CD4-positive, alpha-beta T cell treated with Interleukin-21 for 1 hour (primary cell): ENCODE measurements around the gene MICAL3.

Experiments used
- DNase-seq: peaks from one replicate; pipeline ENCODE4 v3.0.0-alpha.2; 2020

MICAL3 gene

DNA sequence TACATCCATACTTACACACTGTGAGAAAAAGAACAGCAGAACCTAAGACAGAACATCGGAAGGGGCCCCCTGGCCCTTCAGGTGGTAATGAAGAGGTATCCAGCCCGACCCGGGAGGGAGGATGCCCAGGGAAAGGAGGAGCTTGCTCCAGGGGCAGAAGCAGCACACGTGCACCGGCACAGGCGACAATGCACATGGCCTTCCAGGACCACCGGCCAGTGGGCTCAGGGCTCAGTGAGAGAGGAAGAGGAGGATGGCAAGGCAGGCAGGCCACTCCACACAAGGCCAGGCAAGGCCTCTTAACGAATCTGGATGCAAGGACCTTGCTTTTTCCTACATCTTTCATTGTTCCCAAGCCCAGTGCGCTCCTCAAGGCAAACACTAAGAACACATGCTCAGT lies 52.6 kb downstream of the MICAL3 start:
- no peak for DNase-seq

DNA sequence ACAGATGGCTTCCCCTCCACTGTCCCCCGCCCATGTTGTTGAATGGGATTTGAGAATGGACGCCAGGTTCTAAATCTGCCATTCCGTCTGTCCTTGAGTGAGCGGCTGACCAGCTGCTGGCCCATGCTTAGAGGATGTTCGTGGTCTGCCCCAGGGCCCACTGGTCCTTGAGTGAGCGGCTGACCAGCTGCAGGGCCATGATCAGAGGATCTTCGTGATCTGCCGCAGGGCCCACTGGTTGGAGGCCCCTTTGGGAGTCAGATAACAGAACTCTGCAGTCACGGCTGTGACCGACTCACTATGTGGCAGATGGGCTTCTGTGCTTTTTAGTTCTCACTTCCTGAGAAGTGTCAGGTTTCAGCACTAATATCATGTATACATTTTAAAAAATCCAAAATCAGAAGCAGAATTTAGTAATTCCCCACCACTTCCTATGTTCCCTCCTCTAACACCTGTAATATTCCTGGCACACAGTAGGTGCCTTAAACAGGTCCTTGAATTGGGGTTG lies 54.1 kb downstream of the MICAL3 start:
- no peak for DNase-seq

DNA sequence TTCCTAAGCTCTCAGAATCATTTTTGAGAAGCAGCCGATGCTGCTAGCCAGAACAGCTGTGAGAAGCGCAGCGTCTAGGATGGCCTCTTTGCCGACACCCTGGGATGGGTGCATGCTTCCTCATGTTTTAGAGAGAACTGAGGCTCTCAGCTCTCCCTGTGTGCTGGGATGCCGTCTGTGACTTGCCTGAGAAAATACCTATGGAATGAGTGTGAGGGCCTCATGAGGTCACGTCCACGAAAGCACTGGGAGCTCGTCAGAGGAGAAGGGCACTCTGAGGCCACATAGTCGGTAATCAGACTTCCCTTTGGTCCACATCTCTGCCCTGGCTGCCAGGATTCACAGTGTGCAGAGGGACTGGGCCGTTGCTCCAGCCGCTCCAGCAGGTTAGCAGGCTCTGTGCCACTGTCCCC lies 54.7 kb downstream of the MICAL3 start:
- no peak for DNase-seq

DNA sequence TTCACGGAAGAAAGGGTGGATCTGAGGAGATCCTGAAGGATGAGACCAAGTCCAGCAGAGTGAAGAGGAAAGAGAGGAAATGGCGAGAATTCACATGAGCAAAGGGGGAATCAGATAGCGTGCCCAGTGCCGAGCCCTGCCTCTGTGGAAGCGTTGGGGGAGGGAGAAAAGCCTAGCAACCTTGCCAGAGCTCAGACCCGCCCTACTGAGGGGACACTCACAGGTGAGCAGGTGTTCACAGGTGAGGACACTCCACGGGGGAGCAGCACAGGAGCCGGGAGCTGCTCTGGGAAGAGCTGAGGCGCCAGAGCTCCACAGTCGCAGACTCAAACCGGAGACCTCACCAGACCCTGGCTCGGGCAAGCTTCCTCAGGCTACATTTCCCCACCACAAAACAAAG lies 56.2 kb downstream of the MICAL3 start:
- no peak for DNase-seq

DNA sequence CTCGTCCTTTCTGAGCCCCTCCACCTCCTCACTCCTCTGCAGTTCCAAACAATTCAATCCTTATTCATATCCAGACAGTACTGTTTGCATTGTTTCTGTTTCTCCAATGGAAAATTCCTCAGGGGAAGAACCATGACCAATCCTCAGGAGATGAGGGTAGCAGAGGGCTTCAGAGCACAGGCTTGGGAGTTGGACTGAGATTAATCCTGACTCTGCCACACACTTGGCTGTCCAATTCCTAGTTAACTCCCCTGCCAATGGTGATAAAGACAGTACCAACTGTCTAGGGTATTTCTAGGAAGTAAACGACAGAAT lies 58.0 kb downstream of the MICAL3 start:
- DNase-seq, result no peak

DNA sequence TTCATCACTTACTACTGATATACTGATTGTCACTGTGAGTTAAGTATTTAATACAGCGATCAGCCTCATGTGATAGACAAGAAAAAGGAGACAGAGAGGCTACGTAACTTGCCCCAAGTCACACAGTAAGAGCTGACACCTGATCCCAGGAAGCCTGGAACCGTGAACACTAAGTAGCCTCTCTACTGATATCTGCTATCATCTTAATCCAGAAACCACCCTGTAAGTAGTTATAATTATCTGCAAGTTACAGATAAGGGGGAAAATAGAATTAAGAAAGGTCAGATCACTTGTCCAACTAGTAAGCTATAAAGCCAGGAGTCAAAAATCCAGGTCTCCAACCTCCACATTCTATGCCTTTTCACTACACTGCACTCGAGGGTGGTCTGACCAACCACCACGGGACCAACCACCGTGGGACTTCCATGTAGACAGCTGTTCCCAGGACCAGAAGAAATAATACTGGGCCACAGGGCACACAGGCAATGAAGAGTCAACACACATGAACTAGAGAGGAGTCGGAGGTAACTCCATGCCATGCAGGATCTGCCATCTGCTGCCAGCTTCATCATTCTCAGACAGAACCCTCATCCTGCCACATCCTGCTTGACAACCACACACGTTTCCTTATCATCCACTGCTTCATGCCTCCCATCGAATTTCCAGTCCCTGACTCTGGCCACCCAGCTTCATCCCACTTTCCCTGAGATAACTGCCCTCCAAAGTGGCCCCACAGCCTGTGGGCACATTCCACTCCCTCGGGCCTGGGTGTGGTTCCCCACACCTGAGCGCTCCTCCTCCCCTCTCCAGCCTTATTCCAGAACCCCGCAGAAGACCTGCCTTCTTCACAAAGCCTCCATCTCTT lies 58.6 kb downstream of the MICAL3 start:
- DNase-seq, result no peak

DNA sequence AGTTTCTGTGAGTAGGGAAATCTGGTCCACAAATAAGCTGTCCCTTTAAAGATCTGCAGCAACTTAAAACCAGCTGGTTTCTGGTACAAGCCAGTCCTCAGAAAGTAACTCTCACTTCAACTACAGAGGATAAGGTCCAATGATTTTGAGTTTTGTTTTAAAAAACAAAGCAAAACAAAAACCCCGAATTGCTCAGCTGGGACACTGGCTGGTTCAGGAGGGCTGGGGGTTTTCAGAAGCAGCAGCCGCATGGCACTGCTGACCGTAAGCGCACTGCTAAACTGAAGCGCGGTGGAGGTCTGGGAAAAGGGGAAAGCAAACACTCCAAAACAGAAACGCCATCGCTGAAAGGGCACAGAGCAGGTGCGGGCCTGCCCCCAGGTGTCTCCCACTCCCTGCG lies 59.7 kb downstream of the MICAL3 start:
- DNase-seq, result no peak

DNA sequence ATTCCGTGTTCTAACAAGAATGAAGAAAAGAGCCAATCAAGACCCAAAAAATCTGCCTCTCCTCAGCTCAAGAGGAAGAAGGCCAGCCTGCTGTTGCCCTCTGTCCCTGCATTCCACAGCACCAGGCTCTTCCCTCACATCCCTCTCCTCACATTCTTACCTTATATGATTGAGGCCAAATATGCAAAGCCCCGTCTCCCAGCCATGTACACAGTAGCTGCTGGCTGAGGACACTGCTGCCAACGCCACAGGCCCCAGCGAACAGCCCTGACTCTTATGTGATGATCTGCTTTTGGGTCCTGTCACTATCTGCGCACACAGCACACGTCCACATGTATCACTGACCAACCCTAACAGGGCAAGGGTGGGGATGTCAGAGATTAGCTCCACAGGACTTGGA lies 60.2 kb downstream of the MICAL3 start:
- DNase-seq, result no peak

DNA sequence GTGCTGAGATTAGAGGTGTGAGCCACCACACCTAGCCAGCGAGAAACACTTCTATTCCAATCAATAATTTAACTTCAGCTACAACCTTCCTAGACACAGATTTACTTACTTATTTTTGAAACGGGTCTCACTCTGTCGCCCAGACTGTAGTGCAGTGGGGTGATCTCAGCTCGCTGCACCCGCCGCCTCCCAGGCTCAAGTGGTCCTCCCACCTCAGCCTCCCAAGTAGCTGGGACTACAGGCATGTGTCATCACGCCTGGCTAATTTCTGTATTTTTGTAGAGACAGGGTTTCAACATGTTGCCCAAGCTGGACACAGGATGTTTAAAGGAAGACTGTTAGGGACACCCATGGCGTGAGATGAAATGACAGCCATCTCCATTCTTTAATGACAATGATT lies 61.3 kb downstream of the MICAL3 start:
- no peak for DNase-seq

DNA sequence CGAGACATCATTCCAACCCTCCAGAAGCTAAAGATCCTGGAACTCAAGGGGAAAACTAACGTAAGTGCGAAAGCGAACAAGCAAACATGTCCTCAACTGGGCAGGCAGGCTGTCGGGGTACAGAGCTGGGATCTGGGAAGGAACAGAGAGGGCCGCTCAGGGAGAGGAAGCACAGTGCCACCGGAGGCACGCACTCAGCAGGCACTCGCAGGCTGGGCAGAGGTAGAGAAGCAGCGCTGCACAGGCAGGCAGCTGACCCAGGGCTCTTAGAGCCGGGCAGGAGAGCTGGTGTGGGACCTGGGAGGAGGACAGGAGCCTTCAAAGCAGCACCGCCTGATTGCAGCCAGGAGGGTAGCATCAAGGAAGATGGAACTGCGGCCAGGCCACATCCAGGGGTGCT lies 62.2 kb downstream of the MICAL3 start:
- DNase-seq, result no peak

DNA sequence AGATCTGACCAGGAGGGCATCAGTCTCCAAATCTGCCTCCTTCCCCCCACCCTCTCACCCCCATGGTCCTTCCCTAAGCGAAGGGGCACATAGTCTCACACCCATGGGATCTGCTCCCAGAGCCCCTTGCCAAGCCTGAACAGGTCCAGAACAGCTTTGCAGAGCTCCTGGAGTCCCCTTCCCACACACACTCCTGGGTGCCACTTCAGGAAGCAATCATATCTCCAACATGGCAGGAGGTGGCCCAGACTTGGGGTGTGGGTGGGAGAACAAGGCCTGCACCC lies 63.0 kb downstream of the MICAL3 start:
- DNase-seq, result no peak

DNA sequence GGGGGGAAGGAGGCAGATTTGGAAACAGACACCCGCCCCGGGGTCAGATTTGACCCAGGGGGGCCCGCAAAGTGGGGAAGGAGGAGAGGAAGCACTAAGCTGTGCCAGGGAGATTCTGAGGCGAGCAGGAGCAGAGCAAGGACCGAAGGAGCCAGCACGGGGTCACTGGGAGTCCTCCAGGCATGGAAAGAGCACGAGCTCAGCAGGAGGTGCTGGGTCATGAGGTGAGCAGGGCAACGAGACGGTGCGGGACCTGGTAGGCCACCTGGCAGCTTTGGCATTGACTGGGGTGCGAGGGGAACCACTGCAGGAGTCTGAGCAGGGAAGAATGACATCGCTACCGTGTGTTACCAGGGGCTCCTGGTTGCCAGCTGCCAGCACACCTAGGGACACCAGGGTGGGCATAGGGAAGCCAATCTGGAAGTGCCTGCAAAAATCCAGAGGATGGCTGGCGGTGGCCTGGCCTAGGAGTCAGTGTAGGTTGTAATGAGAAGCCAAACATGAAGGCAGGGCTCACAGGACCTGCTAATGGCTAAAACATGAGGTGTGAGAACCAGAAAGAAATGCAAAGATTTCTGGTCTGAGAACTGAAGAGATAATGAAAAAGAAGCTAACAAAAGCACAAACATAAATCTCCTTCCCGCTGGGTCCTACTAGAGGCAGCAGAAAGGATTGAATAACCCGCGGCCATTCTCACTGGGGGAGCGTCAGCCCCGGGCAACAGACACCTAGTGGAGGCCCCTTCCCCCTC lies 63.5 kb downstream of the MICAL3 start:
- DNase-seq, result no peak

DNA sequence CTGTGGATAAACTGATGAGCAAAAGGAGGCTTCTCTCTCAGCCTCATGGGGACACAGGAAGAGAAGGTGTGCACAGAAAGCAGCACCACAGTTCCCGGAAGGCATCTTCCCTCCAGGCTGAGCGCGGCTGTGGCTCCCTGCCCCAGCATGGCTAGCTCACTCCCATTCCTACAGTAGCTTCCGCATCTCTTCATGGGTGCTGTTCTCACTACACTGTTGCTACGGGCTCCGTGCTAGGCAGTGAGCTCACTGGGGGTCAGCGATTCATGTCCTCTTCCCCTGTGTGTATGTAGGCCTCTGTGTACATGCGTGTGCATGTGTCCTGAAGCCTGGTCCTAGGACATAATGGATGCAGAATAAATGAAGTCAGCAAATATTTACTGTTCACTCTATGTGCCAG lies 64.3 kb downstream of the MICAL3 start:
- no peak for DNase-seq

DNA sequence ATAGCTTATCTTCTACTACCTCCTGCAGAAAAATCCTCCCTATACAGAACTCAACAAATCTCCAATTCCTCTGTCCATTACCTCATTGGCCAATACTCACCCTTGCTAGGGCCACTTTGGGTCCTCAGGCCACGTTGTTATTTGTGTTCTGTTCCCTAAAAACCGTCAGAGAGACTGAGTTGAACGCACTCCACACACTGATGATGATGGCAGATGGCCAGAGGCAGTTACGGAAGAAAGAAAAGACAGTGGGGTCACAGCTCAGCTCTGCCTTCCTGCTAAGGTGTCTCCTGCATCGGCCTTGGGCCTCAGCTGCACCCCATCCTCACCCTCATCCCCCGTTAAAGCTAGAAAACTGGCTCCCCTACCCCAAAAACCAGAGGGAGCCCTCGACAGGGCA lies 66.2 kb downstream of the MICAL3 start:
- DNase-seq, result no peak

DNA sequence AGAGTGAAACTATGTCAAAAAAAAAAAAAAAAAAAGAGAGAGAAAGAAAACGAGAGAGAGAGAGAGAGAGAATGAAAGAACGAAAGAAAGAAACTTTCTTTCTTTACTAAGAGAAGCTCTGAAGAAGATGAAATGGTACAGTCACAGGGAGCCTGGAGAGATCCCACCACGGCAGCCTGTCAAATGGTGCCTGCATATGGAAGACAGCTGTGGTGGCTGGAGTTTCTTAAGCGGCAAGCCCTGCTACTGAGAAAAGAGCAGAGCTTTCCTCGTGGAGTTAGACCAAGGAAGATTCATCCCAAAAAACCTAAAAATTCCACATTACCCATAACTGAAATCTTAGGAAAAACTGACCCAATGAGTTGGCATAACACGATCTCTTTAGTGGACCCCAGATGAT lies 66.7 kb downstream of the MICAL3 start:
- DNase-seq, result no peak

DNA sequence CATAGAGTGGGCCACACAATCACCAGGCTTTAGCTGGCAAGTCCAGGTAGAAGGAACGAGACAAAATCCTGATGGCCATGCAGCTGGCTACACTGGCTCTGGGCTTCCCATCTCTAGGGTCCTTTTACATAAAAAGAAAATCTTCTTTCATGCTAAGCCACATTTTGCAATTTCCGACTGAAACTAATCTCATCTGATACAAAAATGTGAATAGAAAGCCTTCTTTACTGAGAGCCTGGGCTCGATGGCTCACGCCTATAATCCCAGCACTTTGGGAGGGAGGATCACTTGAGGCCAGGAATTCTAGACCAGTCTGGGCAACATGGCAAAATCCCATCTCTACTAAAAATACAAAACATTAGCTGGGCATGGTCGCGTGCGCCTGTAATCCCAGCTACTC lies 67.2 kb downstream of the MICAL3 start:
- no peak for DNase-seq

DNA sequence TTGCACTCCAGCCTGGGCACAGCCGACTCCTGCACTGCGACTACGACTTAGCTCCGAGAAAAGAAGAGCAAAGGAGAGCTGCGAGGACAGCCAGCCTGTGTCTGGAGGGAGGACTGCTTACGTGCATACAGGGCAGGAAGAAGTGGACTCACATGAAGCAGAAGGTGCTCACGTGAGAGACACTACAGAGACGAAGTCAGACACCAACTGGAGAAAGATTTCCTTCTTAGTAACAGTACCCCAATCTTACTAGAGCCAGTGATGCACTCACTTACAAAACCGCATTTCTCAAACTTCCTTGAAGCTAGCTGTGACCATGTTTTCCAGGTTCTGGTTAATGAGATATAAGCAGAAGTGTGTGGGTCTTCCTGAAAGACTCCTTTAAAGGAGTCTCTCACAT lies 67.7 kb downstream of the MICAL3 start:
- no peak for DNase-seq

DNA sequence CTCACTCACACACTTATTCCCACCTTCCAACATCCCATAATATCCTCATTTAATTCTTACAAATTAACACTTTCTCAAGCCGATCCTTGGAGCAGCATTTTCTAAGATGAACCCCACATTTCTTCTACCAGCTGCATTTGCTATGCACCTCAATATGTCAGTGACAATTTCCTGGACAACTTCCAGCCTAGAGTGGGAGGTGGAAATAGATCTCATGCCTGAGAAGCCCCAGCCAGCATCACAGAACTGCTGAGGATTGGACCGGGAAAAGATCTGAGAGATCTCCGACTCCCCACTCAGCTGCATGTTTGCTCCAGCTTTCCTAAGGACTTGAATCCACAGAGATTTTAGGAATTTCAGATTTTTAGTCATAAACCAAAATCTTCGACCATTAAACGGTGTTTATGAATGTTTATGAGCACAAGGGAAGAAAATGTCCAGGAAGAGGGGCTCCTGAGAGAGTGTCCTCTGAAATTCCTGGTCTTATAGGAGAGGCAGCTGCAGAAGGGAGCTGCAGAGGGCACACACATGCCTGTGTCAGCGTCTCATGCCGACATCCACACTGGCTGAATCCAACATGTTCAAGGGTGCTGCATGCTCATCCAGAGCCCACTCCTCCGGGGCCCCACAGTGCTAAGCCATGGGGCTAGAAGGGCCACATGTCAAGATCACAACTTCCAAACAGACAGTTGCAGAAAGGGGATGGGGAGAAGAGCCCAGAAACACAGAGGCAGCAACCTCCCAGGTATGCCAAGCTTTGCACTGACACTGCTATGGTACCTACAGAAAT lies 68.6 kb downstream of the MICAL3 start:
- DNase-seq, result no peak

DNA sequence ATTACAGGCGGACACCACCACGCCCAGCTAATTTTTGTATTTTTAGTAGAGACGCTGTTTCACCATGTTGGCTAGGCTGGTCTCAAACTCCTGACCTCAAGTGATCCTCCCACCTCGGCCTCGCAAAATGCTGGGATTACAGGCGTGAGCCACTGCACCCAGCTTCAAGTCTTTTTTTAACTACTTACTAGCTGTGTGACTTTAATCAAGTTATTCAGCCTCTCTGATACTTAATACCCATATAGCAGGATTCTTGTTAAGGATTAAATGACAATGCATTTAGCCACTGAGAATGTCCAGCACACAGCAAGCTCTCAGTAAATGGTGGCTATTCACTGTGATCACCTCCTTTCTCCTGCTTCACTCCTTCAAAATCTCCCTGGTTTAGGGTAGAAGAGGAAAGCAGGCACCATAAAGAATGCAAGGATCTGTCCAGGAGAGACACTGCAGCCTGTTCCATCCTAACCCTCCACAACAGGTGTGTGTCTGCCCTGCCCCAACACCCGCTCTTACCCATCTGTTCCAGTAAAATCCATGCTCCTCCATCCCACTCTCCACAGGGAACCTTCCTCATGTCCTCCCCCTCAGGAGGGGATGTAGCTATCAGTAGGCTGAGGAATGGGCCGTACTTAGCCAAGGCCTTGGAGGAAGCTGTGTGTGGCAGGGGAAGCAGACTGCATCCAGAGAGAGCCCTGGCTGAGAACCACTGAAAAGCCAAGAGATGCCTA lies 69.3 kb downstream of the MICAL3 start:
- DNase-seq, result no peak

DNA sequence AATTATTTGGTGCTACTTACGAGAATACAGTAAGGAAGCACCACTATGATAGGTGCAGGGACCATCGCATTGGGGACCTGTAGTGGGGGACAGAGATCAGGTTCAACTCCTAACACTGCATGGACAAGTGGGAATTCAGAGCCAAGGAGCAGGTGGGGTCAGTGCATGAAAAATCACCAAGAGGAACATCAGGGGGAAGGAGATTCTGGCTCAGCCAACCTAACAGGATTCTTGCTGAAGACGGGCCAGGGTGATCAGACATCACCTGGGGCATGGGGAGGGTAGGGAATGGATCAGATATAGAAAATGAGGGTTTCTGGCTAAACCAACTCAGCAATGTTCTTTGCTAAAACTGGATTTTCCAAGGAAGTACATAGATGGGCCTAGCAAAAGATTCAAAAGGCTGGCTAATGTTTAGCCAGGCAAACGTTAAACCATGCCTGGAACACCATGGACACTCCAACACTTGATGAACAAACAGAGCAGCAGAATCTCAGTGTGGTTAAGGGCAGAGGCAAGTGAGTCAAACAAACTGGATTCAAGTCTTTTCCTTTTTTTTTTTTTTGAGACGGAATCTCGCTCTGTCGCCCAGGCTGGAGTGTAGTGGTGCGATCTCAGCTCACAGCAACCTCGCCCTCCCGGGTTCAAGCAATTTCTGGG lies 70.0 kb downstream of the MICAL3 start:
- no peak for DNase-seq

DNA sequence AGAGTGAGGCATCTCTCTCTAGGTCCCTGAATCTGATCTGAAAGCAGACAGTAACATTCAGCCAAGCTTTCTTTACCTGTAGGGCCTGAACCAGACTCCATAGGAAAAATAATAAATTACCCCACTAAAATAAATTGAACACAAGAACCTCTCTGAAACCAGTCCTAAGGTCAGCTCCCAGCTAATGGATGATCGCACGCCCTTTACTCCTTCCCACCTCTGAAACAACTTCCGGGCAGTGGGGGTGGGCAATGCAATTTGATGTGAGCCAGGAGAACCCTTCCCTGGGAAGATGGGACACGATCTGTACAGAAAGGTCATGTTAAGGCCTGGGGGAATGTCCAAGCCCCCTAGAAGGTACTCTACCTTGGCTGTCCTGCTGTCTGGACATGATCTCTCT lies 71.2 kb downstream of the MICAL3 start:
- DNase-seq, result no peak

DNA sequence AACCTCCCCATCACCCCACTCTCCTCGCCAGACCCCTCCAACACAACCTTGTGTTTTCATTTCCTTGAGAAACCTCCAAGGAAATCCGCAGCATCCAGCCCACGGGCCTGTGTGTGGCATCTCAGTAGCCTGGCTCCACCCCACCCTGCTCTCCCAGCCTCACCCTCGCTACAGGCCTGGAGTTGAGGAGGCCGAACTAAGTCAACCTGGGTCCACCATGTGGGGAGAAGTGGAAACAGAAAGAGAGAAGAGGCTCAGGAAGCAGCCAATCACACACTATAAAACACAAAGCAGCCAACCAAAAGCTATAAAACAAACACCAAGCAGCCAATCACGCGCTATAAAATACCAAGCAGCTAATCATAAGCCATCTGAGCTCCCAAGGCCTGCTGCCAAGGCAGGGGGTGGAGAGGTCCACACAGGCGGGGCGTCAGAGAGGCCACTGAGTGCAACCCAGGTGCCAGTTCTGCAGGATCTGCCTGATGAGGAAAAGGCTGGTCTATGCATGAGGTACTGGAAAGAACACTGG lies 72.0 kb downstream of the MICAL3 start:
- no peak for DNase-seq
